Neural cell (in vitro differentiated cells): ENCODE results near the gene STYXL1. TPM values are rescaled to one million over a fixed set of nuclear protein-coding genes. Genes with fewer than 3 reads are reported as not detected.

Experiments
- H2AFZ ChIP-seq: fragments of 200-600, 300-800 bp; sonication (generic), shearing (Covaris generic); 2 replicates; pipeline ENCODE4 v1.6.0; 2014; ENCODE audit warnings: low read depth, mild to moderate bottlenecking, antibody characterized with exemption, low read length, moderate library complexity
- H3F3A ChIP-seq: fragments of 200-600 bp; shearing (Covaris generic); 2 replicates; pipeline ENCODE4 v1.6.1; 2016; ENCODE audit warnings: mild to moderate bottlenecking, moderate library complexity, mixed read lengths, antibody characterized with exemption, low read length; ENCODE audit not compliant: insufficient read depth, poor library complexity, severe bottlenecking
- H3K27ac ChIP-seq: fragments of 200-600, 300-800 bp; sonication (generic), shearing (Covaris generic); 2 replicates; pipeline ENCODE4 v1.5.1; 2014; ENCODE audit warnings: mild to moderate bottlenecking, low read length, moderate library complexity
- H3K27me3 ChIP-seq: fragments of 300-800, 200-600 bp; sonication (generic), shearing (Covaris generic); 2 replicates; pipeline ENCODE4 v1.6.0; 2014; ENCODE audit warnings: mild to moderate bottlenecking, low read depth, low read length, moderate library complexity; ENCODE audit not compliant: insufficient read depth
- H3K36me3 ChIP-seq: fragments of 300-800, 200-600 bp; sonication (generic), shearing (Covaris generic); 2 replicates; pipeline ENCODE4 v1.5.1; 2014; ENCODE audit warnings: mild to moderate bottlenecking, antibody characterized with exemption, low read length, moderate library complexity; ENCODE audit not compliant: insufficient read depth
- H3K4me2 ChIP-seq: fragments of 300-800, 200-600 bp; sonication (generic), shearing (Covaris generic); 2 replicates; pipeline ENCODE4 v1.6.0; 2014; ENCODE audit warnings: mild to moderate bottlenecking, low read length
- H3K4me3 ChIP-seq: fragments of 300-800, 200-600 bp; sonication (generic), shearing (Covaris generic); 2 replicates; pipeline ENCODE4 v1.5.1; 2014; ENCODE audit warnings: mild to moderate bottlenecking, low read length, moderate library complexity
- H3K79me2 ChIP-seq: fragments of 200-600 bp; shearing (Covaris generic); replicated peaks from 2 replicates; pipeline ENCODE4 v1.6.0; 2014; ENCODE audit warnings: mild to moderate bottlenecking, low read length, moderate library complexity; ENCODE audit not compliant: insufficient read depth
- H3K9ac ChIP-seq: fragments of 300-800, 200-600 bp; sonication (generic), shearing (Covaris generic); 2 replicates; pipeline ENCODE4 v1.6.1; 2016; ENCODE audit warnings: mild to moderate bottlenecking, low read length, mixed read lengths
- H3K9me2 ChIP-seq: fragments of 200-600 bp; shearing (Covaris generic); 2 replicates; pipeline ENCODE4 v1.6.1; 2016; ENCODE audit warnings: mild to moderate bottlenecking, low read length, mixed read lengths; ENCODE audit not compliant: insufficient read depth
- H3K9me3 ChIP-seq: fragments of 200-600, 300-800 bp; sonication (generic), shearing (Covaris generic); 2 replicates; pipeline ENCODE4 v1.6.1; 2016; ENCODE audit warnings: mild to moderate bottlenecking, mixed run types, low read length, moderate library complexity, mixed read lengths
- H4K20me1 ChIP-seq: fragments of 200-600 bp; shearing (Covaris generic); 2 replicates; pipeline ENCODE4 v1.6.1; 2016; ENCODE audit warnings: mild to moderate bottlenecking, mixed run types; ENCODE audit not compliant: insufficient read depth
- CTCF ChIP-seq: fragments of 450-650 bp; IDR thresholded peaks from 2 replicates; pipeline ENCODE4 v1.5.1; 2014; ENCODE audit warnings: antibody characterized with exemption, mild to moderate bottlenecking, moderate library complexity; ENCODE audit not compliant: poor library complexity, severe bottlenecking
- EP300 ChIP-seq: fragments of 450-650 bp; conservative IDR thresholded peaks from 2 replicates; pipeline ENCODE4 v1.6.1; 2014; ENCODE audit warnings: antibody characterized with exemption, mild to moderate bottlenecking, moderate library complexity; ENCODE audit not compliant: poor library complexity, severe bottlenecking
- EZH2 ChIP-seq: fragments of 200-600, 300-800 bp; shearing (Covaris generic), sonication (generic); IDR thresholded peaks from 2 replicates; pipeline ENCODE4 v1.6.1; 2014; ENCODE audit warnings: antibody characterized with exemption, low read length, borderline replicate concordance, mild to moderate bottlenecking; ENCODE audit not compliant: insufficient read depth, poor library complexity, severe bottlenecking
- MXI1 ChIP-seq: fragments of 450-650 bp; conservative IDR thresholded peaks from 2 replicates; pipeline ENCODE4 v1.6.1; 2014; ENCODE audit warnings: antibody characterized with exemption, mild to moderate bottlenecking; ENCODE audit not compliant: poor library complexity, severe bottlenecking
- POLR2AphosphoS5 ChIP-seq: IDR thresholded peaks from 2 replicates; pipeline ENCODE4 v1.6.1; 2012
- RAD21 ChIP-seq: fragments of 450-650 bp; conservative IDR thresholded peaks from 2 replicates; pipeline ENCODE4 v1.6.1; 2014; ENCODE audit warnings: antibody characterized with exemption, mild to moderate bottlenecking, moderate library complexity
- REST ChIP-seq: IDR thresholded peaks from 2 replicates; pipeline ENCODE4 v1.6.1; 2012; ENCODE audit warnings: borderline replicate concordance
- SMC3 ChIP-seq: fragments of 450-650 bp; conservative IDR thresholded peaks from 2 replicates; pipeline ENCODE4 v1.6.1; 2014; ENCODE audit warnings: antibody characterized with exemption, mild to moderate bottlenecking, moderate library complexity; ENCODE audit not compliant: poor library complexity
- TAF1 ChIP-seq: IDR thresholded peaks from 2 replicates; pipeline ENCODE4 v1.6.1; 2012; ENCODE audit warnings: low read depth
- polyA plus RNA-seq: library from polyadenylated mRNA; depleted of rRNA; stranded (reverse); fragments of >200 nt; gene quantifications from 2 replicates; pipeline ENCODE4 v1.2.3, GENCODE V29; 2014

The STYXL1 gene
- polyA plus RNA-seq, 1 donor from 2014 or later, result 59.9 TPM

GRCh38 chr7:75981203-75981452, 66.7 kb downstream of the STYXL1 start:
- Histone ChIP-seq H3K9me2 (no peaks in the 10 kb centered on the region), H3K27me3 (no peaks in the 10 kb centered on the region), H3K4me2 (no peak overlapping the region), H3K36me3 (no peaks in the 10 kb centered on the region), H3K4me3 (no peak overlapping the region), H3K79me2 (no peaks in the 10 kb centered on the region), H4K20me1 (no peaks in the 10 kb centered on the region), H3K27ac (no peak overlapping the region), H3F3A (no peaks in the 10 kb centered on the region), H3K9me3 (no peaks in the 10 kb centered on the region), H3K9ac (no peak overlapping the region), H2AFZ (no peak overlapping the region)
- TF ChIP-seq SMC3 (no peak), MXI1 (no peak), TAF1 (no peak), EP300 (no peak), POLR2AphosphoS5 (no peak)

GRCh38 chr7:75980430-75981202, 67.2 kb downstream of the STYXL1 start:
- Histone ChIP-seq H3K9ac (no peak overlapping the region), H3K4me3 (no peak overlapping the region), H3K27ac (no peak overlapping the region), H3F3A (no peaks in the 10 kb centered on the region), H3K79me2 (no peaks in the 10 kb centered on the region), H3K36me3 (no peaks in the 10 kb centered on the region), H3K4me2 (no peak overlapping the region), H3K27me3 (no peaks in the 10 kb centered on the region), H3K9me3 (no peaks in the 10 kb centered on the region), H4K20me1 (no peaks in the 10 kb centered on the region), H3K9me2 (no peaks in the 10 kb centered on the region), H2AFZ (no peak overlapping the region)
- TF ChIP-seq REST (no peak), EP300 (no peak), TAF1 (no peak), EZH2 (no peak), SMC3 (no peak), MXI1 (no peak), RAD21 (no peak)

- Histone ChIP-seq H3K4me2 (no peak overlapping the region), H3K27me3 (no peaks in the 10 kb centered on the region), H3K27ac (no peak overlapping the region), H4K20me1 (no peaks in the 10 kb centered on the region), H3K9me2 (no peaks in the 10 kb centered on the region), H3K36me3 (no peaks in the 10 kb centered on the region), H3K9ac (no peak overlapping the region), H3K79me2 (no peaks in the 10 kb centered on the region), H3K4me3 (no peak overlapping the region), H3K9me3 (no peaks in the 10 kb centered on the region), H2AFZ (no peak overlapping the region), H3F3A (no peaks in the 10 kb centered on the region)
- no peak for TF ChIP-seq EP300
- no peak for TF ChIP-seq RAD21
- no peak for TF ChIP-seq TAF1
- no peak for TF ChIP-seq MXI1
- no peak for TF ChIP-seq CTCF
- TF ChIP-seq EZH2, result no peak
- no peak for TF ChIP-seq POLR2AphosphoS5
- no peak for TF ChIP-seq SMC3
- TF ChIP-seq REST, result no peak
Observed at GRCh38 chr7:75979759-75980429, 67.9 kb downstream of the STYXL1 start.
